CD4-positive, CD25-positive, alpha-beta regulatory T cell (primary cell): ENCODE measurements around the gene MRPS26. TPM values are rescaled to one million over a fixed set of nuclear protein-coding genes. Genes with fewer than 3 reads are reported as not detected.
A peak's percentile ranks its signal among the peaks of the same experiment; 100 is the strongest.
"Not testable (repeated sequence)": the region's sequence is repeated elsewhere in the genome, so short reads cannot be mapped to it uniquely, and the experiment has no call there.

Experiments used
- ATAC-seq, 2 donors: fragments of 150-1000 bp; cut with Tn5 transposase; one replicate each; pipeline ENCODE4 v1.10.0; 2021; ENCODE audit warnings: low read depth in 2 of 2, moderate number of reproducible peaks in 2 of 2, moderate library complexity in 1 of 2
- DNase-seq, 3 donors: peaks; one replicate each; pipeline versions ENCODE4 v3.0.0 to v3.0.0-alpha.2; 2012 to 2022; ENCODE audit warnings: mixed read lengths in 1 of 3
- H3K27ac ChIP-seq: one replicate; pipeline ENCODE4 v1.7.0; 2013; ENCODE audit warnings: mild to moderate bottlenecking, low read length; ENCODE audit not compliant: insufficient read depth, poor library complexity, severe bottlenecking
- H3K27me3 ChIP-seq: one replicate; pipeline ENCODE4 v1.7.0; 2013; ENCODE audit warnings: low read length; ENCODE audit not compliant: control insufficient read depth, insufficient read depth
- H3K36me3 ChIP-seq: one replicate; pipeline ENCODE4 v1.7.0; 2013; ENCODE audit warnings: mild to moderate bottlenecking, low read length, moderate library complexity; ENCODE audit not compliant: control insufficient read depth, insufficient read depth
- H3K4me1 ChIP-seq: 2 replicates; pipeline ENCODE4 v1.7.0; 2013; ENCODE audit warnings: mild to moderate bottlenecking, low read length; ENCODE audit not compliant: insufficient read depth, control insufficient read depth, poor library complexity, severe bottlenecking
- H3K4me3 ChIP-seq: one replicate; pipeline ENCODE4 v1.7.0; 2013; ENCODE audit warnings: low read depth, mild to moderate bottlenecking, low read length, moderate library complexity
- H3K9me3 ChIP-seq, 2 experiments: 1 replicate in 1 of 2; 2 replicates in 1 of 2; pipeline ENCODE4 v1.7.0; 2013; ENCODE audit warnings: low read length in 2 of 2, mild to moderate bottlenecking in 1 of 2, moderate library complexity in 1 of 2; ENCODE audit not compliant: control insufficient read depth in 2 of 2
- H3K27ac Mint-ChIP-seq, 3 donors: one replicate each; pipeline ENCODE4 v1.8.0; 2020 to 2022; ENCODE audit warnings: mild to moderate bottlenecking in 3 of 3, mixed read lengths in 3 of 3, moderate library complexity in 2 of 3
- H3K27me3 Mint-ChIP-seq: one replicate; pipeline ENCODE4 v1.8.0; 2022; ENCODE audit warnings: mild to moderate bottlenecking, mixed read lengths
- H3K36me3 Mint-ChIP-seq: one replicate; pipeline ENCODE4 v1.8.0; 2020; ENCODE audit warnings: mixed read lengths
- H3K4me1 Mint-ChIP-seq, 4 donors: one replicate each; pipeline ENCODE4 v1.8.0; 2020 to 2022; ENCODE audit warnings: mixed read lengths in 4 of 4, mild to moderate bottlenecking in 1 of 4
- H3K4me3 Mint-ChIP-seq, 4 donors: one replicate each; pipeline ENCODE4 v1.8.0; 2020 to 2022; ENCODE audit warnings: mild to moderate bottlenecking in 4 of 4, mixed read lengths in 4 of 4, moderate library complexity in 3 of 4
- H3K9me3 Mint-ChIP-seq, 7 donors: one replicate each; pipeline ENCODE4 v1.8.0; 2020 to 2022; ENCODE audit warnings: mixed read lengths in 7 of 7, mild to moderate bottlenecking in 3 of 7, moderate library complexity in 2 of 7
- polyA plus RNA-seq, 4 donors: library from polyadenylated mRNA; unstranded; fragments of 300-500 nt; fragmentation: Illumina TruSeq; gene quantifications; one replicate each; pipeline ENCODE4 v1.2.3, GENCODE V29; 2021
- total RNA-seq: library from RNA; stranded (reverse); gene quantifications from one replicate; pipeline ENCODE4 v1.2.3, GENCODE V29; 2022

MRPS26 gene
- total and polyA plus RNA-seq, 5 donors from 2014 or later: 17.6 to 78.8 (median 72.5) TPM

DNA sequence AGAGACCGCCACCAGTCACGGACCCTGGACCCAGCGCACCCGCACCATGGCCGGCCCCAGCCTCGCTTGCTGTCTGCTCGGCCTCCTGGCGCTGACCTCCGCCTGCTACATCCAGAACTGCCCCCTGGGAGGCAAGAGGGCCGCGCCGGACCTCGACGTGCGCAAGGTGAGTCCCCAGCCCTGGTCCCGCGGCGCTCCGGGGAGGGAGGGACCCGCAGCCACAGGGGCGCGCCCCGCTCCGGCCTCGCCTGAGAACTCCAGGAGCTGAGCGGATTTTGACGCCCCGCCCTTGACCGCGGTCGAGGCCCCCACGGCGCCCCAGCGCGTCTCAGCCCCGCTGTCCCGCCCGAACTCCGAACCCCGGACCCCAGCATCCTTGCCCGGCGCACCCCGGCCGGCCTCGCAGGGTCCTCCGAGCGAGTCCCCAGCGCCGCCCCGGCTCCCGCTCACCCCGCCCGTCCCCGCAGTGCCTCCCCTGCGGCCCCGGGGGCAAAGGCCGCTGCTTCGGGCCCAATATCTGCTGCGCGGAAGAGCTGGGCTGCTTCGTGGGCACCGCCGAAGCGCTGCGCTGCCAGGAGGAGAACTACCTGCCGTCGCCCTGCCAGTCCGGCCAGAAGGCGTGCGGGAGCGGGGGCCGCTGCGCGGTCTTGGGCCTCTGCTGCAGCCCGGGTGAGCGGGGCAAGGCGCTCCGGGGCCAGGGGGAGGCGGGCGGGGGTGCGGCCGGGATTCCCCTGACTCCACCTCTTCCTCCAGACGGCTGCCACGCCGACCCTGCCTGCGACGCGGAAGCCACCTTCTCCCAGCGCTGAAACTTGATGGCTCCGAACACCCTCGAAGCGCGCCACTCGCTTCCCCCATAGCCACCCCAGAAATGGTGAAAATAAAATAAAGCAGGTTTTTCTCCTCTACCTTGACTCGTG is 26.0 kb downstream of the MRPS26 start, which contains the start of gene OXT:
Gene OXT (plus strand): TSS at position 11 of the 920 bp plus-strand sequence. CDS start 36 bp downstream, at position 47.
- peak; percentile 74 to 75 for ATAC-seq
- peak; percentile 61 to 84 (median 66) for DNase-seq
- no peak within 1 kb of the TSS for H3K4me3 ChIP-seq
- Mint-ChIP-seq H3K4me1 (peaks cover 5 to 36% (median 11%) of the 10 kb centered on the region in 4 donors), H3K9me3 (peaks cover 0 to 2% (median 0%) of the 10 kb centered on the region in 7 donors), H3K36me3 (no peaks in the 10 kb centered on the region), H3K4me3 (peak within 1 kb of the TSS; percentile 86 to 97 (median 92)), H3K27me3 (peaks cover 16% of the 10 kb centered on the region), H3K27ac (peak within 1 kb of the TSS; percentile 77 to 98 (median 93))
- H3K9me3 ChIP-seq: no peaks in the 10 kb centered on the region
- H3K4me1 ChIP-seq: peaks cover 18% of the 10 kb centered on the region
- H3K27ac ChIP-seq: peak within 1 kb of the TSS; percentile 55
- H3K27me3 ChIP-seq: no peaks in the 10 kb centered on the region
- no peaks in the 10 kb centered on the region for H3K36me3 ChIP-seq

DNA sequence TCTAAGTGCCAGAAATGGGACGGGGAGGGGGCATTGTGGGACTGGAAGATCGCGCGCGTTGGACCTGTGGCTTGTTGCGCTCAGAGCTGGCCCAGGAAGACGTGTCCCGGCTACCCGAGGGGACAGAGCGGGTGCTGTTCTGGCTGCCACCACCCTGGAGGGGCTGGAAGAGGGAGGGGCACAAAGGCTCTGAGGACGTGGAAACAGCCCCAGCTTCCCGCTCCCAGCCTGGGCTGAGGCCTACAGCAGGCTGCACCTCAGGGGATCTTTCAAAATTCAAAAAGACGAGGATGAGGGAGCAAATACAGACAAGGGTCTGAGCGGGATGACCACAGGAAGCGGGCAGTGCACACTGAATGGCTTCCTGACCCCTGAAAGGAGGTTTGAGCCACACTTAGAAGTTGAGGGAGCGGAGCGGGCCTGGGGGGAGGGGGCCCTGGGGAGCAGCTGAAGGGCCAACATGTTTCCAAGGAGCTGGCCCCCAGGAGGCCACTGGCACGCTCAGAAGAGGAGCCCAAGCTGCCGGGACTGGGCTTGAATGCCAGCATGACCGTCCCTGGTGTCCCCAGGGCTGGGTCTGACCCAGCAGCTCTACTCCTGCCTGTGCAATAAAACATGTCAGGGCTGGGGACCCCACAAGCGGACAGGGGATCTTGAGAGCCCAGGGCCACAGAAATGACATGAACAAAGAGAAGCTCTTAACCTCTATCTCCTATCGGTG is 26.8 kb downstream of the MRPS26 start:
- H3K27ac ChIP-seq: peak overlapping the region; percentile 55
- Mint-ChIP-seq H3K4me3 (peak overlapping the region; percentile 86 to 97 (median 91)), H3K27me3 (peaks cover 24% of the 10 kb centered on the region), H3K27ac (peak overlapping the region; percentile 77 to 98 (median 93)), H3K9me3 (peaks cover 0 to 2% (median 0%) of the 10 kb centered on the region in 7 donors), H3K36me3 (no peaks in the 10 kb centered on the region), H3K4me1 (peaks cover 5 to 42% (median 13%) of the 10 kb centered on the region in 4 donors)
- H3K27me3 ChIP-seq: peaks cover under 1% of the 10 kb centered on the region
- no peaks in the 10 kb centered on the region for H3K36me3 ChIP-seq
- peaks cover 19% of the 10 kb centered on the region for H3K4me1 ChIP-seq
- no peaks in the 10 kb centered on the region for H3K9me3 ChIP-seq
- H3K4me3 ChIP-seq: no peak overlapping the region
- DNase-seq: no peak
- ATAC-seq: no peak

DNA sequence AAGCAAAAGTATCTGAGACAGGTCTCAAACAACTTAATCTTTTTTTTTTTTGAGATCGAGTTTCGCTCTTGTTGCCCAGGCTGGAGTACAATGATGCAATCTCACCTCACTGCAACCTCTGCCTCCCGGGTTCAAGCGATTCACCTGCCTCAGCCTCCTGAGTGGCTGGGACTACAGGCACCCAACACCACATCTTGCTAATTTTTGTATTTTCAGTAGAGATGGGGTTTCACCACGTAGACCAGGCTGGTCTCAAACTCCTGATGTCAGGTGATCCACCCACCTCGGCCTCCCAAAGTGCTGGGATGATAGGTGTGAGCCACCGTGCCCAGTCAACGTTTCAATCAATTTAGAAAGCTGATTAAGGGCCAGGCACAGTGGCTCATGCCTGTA is 27.4 kb downstream of the MRPS26 start:
- H3K4me3 ChIP-seq, H3K9me3 ChIP-seq, DNase-seq, ATAC-seq, H3K36me3 Mint-ChIP-seq, H3K36me3 ChIP-seq, H3K9me3 Mint-ChIP-seq, H3K27me3 ChIP-seq, H3K27ac ChIP-seq: not testable (repeated sequence)
- peaks cover 5 to 45% (median 14%) of the 10 kb centered on the region in 4 donors for H3K4me1 Mint-ChIP-seq
- peaks cover 28% of the 10 kb centered on the region for H3K27me3 Mint-ChIP-seq
- H3K27ac Mint-ChIP-seq: peak overlapping the region in 2 of 3 donors; percentile 20 to 79
- peak overlapping the region; percentile 52 to 93 (median 68) for H3K4me3 Mint-ChIP-seq
- H3K4me1 ChIP-seq: peaks cover 19% of the 10 kb centered on the region

DNA sequence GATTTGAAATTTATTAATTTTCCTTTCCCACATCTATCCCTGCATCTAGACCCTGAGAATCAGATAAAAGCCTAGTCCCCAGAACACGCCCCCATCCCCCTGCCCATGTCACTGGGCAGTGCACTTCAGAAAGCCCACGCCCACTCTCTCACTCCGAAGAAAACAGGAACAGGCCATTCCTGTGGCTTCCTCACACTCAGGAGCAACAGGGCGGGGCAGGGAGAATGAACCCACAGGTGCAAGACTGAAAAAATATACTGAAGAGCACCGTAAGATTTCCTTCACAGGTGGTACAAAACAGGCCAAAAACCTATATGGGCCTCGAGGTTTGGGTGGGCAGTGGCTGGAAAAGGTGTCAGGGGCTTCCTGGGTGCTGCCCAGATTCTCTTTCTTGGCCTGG is 29.0 kb downstream of the MRPS26 start:
- Mint-ChIP-seq H3K4me3 (no peak overlapping the region), H3K9me3 (peaks cover 0 to 2% (median 1%) of the 10 kb centered on the region in 7 donors), H3K27me3 (peaks cover 43% of the 10 kb centered on the region), H3K36me3 (no peaks in the 10 kb centered on the region), H3K27ac (no peak overlapping the region), H3K4me1 (peaks cover 5 to 37% (median 12%) of the 10 kb centered on the region in 4 donors)
- Histone ChIP-seq H3K27ac (no peak overlapping the region), H3K9me3 (no peaks in the 10 kb centered on the region), H3K4me1 (peaks cover 19% of the 10 kb centered on the region), H3K27me3 (peaks cover 4% of the 10 kb centered on the region), H3K36me3 (no peaks in the 10 kb centered on the region), H3K4me3 (no peak overlapping the region)
- no peak for ATAC-seq
- no peak for DNase-seq

DNA sequence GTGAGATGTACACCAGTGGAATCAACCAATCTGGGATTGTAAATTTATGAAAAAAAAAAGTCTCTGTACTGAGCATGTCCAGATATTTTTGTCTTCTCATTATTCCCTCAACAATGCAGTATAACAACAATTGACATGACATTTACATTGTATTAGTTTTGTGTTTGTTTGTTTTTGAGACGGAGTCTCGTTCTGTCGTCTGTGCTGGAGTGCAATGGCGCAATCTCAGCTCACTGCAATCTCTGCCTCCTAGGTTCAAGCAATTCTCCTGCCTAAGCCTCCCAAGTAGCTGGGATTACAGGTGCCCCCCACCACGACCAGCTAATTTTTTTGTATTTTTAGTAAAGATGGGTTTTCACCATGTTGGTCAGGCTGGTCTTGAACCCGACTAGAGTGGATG is 29.5 kb downstream of the MRPS26 start:
- H3K27me3 Mint-ChIP-seq: peaks cover 48% of the 10 kb centered on the region
- peaks cover 19% of the 10 kb centered on the region for H3K4me1 ChIP-seq
- not testable (repeated sequence) for H3K4me3 ChIP-seq, H3K27me3 ChIP-seq, H3K27ac Mint-ChIP-seq, H3K36me3 ChIP-seq, H3K27ac ChIP-seq, DNase-seq, H3K9me3 Mint-ChIP-seq, H3K36me3 Mint-ChIP-seq, H3K9me3 ChIP-seq, ATAC-seq
- H3K4me3 Mint-ChIP-seq: peak overlapping the region in 2 of 4 donors; percentile 17 to 26
- peaks cover 5 to 37% (median 12%) of the 10 kb centered on the region in 4 donors for H3K4me1 Mint-ChIP-seq

DNA sequence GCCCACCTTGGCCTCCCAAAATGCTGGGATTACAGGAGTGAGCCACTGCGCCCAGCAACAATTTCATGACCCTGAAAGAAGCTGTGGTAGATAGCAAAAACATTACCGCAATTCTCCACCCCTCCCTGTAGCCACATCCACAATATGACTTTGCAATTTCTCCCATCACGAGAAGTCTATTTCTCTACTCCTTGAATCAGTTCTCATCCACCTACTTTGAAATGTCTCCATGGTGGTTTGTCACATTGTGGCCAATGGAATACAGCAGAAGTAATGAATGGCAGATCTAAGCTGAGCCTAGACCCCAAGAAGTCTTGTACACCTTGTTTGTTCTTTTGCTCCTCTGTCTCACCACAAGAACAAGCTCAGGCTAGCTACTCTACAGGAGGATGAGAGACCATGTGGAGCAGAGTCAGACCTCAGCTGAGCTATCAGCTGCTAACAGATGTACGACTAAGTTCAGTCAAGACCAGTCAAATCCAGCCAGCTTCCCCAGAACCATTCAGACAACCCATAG is 31.8 kb downstream of the MRPS26 start:
- DNase-seq (peak in 2 of 3 donors; percentile 31 to 76), ATAC-seq (peak in 1 of 2 donors; percentile 19)
- no peak overlapping the region for H3K27ac ChIP-seq
- Mint-ChIP-seq H3K27ac (peak overlapping the region in 1 of 3 donors; percentile 47), H3K27me3 (peaks cover 58% of the 10 kb centered on the region), H3K4me3 (peak overlapping the region in 3 of 4 donors; percentile 2 to 23 (median 20)), H3K36me3 (no peaks in the 10 kb centered on the region), H3K9me3 (peaks cover 0 to 2% (median 0%) of the 10 kb centered on the region in 7 donors), H3K4me1 (peaks cover 0 to 31% (median 9%) of the 10 kb centered on the region in 4 donors)
- peaks cover 11% of the 10 kb centered on the region for H3K4me1 ChIP-seq
- H3K36me3 ChIP-seq: no peaks in the 10 kb centered on the region
- H3K9me3 ChIP-seq: no peaks in the 10 kb centered on the region
- peaks cover 11% of the 10 kb centered on the region for H3K27me3 ChIP-seq
- H3K4me3 ChIP-seq: no peak overlapping the region

DNA sequence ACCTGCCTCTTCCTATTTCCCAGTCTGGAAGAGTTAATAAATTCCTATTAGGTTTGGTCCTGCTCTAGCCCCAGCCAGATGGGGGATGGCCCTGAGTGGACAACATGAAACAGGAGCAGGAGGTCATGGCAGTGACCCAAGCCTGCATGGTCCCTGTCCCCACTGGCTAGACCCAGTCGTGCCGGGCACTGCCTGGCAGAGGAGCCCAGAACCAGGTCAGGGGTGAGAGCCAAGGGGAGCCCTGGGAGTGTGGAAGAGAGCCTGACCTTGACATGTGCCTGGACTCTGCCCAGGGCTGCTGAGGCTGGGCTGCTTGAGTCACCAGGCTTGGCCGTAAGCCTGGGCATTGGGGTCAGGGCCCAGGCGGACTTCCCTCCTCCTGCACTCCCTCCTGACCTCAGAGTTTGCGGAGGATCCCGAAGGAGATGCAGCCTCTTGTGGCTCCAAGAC is 35.1 kb downstream of the MRPS26 start:
- Mint-ChIP-seq H3K4me3 (peak overlapping the region in 2 of 4 donors; percentile 15 to 16), H3K36me3 (no peaks in the 10 kb centered on the region), H3K9me3 (peaks cover 0 to 3% (median 0%) of the 10 kb centered on the region in 7 donors), H3K4me1 (peaks cover 0 to 26% (median 9%) of the 10 kb centered on the region in 4 donors), H3K27ac (no peak overlapping the region), H3K27me3 (peaks cover 81% of the 10 kb centered on the region)
- H3K4me1 ChIP-seq: peaks cover 20% of the 10 kb centered on the region
- DNase-seq (no peak), ATAC-seq (no peak)
- no peaks in the 10 kb centered on the region for H3K9me3 ChIP-seq
- H3K36me3 ChIP-seq: no peaks in the 10 kb centered on the region
- no peak overlapping the region for H3K4me3 ChIP-seq
- peaks cover 11% of the 10 kb centered on the region for H3K27me3 ChIP-seq
- H3K27ac ChIP-seq: no peak overlapping the region
